ENCODE data around the gene C22orf42.
"Not testable (repeated sequence)": the region's sequence is repeated elsewhere in the genome, so short reads cannot be mapped to it uniquely, and the experiment has no call there.

The C22orf42 gene, protein sequence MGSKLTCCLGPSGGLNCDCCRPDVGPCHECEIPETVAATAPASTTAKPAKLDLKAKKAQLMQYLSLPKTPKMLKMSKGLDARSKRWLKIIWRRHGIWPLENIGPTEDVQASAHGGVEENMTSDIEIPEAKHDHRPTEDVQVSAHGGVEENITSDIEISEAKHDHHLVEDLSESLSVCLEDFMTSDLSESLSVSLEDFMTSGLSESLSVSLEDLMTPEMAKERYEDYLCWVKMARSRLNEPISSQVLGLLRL

DNA sequence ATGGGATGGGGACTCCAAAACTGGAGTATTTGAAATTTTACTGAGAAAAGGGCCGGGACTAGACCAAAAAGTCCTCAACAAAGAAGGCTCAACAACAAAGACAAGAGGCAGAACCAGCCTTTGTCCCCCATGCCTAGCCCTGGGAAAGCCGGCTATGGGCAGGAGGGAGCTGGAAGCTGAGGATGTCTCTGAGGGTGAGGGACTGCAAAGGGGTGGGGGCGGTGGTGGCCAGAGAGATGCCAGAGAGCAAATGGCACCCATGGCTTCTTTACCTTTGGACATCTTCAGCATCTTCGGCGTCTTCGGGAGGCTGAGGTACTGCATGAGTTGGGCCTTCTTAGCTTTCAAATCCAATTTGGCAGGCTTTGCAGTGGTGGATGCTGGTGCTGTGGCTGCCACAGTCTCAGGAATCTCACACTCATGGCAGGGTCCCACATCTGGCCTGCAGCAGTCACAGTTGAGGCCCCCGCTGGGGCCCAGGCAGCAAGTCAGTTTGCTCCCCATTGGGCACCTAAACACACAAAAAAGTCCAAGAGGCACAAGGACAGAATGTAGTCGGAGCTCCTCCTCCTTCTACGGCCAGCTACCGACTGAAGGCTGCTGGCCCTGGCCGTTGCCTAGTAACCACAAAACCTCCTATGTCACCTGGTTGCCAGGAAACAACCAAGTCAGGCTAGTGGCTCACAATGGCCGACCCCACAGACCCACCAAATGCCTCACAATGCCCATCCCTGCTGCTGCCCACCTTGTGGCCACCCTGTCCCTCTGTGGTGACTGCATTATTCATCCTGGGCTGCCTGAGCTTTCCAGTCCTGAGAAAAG, at the start of gene C22orf42:
Gene C22orf42, minus strand, starts transcription at position 592 of the 822 bp plus-strand sequence. Its CDS starts 88 bp downstream, at position 504.
- no peak for DNase-seq (ENCODE audit: low read depth in 2 of 2)

DNA sequence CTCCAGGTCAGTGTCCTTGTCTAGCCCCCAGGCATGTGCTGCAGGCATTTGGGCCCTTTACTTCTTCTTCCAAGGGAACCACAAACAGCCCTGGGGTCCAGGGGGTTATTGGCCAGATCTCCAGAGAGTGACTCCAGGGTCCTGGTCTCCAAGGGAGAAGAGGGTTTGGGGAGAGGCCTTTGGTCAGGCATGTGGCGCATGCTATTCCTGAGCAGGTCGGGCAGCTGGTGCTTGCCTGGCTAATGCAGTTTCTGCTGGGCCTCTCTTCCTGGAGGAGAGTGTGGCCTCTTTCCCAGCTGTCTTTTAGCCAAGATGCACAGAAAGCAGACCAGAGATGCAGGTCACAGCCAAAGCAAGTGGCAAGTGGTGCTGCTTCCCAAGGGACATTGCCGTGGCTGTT, 49.6 kb upstream of the C22orf42 start:
- no peak for DNase-seq (ENCODE audit: low read depth in 2 of 2)

DNA sequence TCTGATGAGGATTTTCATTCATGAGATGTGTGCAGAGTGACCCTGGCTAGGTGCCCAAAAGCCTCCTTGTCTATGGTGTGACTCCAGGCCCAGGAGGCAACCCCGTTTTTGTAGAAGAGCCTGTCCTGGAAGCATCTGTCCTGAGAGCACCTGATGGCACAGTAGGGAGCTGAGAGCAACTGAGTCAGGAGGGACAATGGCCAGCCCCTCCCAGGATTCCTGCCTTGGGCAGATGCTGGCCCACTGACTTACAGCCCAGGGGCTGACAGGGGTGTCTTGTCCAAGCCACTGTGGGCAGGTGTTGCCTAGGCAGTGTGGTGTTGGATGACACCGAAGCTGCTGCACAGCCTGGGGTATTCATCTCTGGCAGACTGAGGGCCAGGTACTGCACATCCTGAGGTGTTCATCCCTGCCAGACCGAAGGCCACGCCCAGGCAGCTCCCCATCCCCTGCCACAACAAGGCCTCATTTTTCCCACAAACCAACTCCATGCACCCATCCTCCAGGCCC, 48.9 kb upstream of the C22orf42 start:
- DNase-seq (ENCODE audit: low read depth in 2 of 2): no peak

DNA sequence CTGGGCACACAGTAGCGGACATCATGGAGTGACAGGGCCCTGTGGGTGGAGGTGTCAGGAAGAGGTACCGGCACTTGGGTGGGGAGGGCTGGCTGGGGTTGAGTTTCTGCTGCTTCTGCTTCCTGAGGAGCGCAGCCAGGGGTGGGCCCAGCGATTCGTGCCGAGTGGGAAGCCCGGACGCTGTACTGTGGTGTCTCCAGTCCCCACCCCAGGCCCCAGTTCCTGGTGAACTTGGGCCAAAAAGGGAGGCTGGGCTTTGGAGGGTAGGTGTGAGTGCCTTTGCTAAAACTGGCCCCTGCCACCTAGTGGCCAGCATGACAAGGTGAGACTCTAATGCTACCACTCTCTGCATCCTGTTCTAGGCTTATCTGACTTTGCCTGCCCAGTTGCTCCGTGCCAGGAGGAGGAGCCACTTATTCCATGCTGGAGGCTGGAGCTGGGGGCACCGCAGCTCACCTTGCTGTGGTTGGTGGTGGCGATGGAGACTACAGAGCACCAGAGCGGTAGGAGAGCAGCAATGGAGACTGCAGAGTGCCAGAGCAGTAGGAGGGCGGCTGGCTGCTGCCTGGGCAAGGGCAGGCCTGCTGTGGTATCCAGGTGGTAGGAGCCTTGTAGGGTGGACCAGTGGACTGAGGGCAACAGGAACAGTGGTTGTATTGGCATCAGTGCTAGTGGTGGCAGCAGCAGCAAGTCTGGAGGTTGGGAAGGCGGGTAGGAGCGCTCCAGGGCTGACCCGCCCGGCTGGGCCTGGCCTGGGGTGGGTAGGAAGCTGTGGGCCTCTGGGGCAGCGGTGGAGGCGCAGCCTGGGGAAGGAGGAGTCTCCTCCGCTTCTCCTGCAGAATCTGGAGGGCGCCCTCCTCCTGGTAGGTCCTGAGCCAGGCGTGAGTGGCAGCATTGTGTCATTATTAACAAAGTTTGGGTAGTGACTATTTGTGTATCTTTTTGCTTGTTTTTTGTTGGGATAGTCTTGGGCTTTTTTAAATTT, 48.0 kb upstream of the C22orf42 start:
- no peak for DNase-seq (ENCODE audit: low read depth in 2 of 2)

DNA sequence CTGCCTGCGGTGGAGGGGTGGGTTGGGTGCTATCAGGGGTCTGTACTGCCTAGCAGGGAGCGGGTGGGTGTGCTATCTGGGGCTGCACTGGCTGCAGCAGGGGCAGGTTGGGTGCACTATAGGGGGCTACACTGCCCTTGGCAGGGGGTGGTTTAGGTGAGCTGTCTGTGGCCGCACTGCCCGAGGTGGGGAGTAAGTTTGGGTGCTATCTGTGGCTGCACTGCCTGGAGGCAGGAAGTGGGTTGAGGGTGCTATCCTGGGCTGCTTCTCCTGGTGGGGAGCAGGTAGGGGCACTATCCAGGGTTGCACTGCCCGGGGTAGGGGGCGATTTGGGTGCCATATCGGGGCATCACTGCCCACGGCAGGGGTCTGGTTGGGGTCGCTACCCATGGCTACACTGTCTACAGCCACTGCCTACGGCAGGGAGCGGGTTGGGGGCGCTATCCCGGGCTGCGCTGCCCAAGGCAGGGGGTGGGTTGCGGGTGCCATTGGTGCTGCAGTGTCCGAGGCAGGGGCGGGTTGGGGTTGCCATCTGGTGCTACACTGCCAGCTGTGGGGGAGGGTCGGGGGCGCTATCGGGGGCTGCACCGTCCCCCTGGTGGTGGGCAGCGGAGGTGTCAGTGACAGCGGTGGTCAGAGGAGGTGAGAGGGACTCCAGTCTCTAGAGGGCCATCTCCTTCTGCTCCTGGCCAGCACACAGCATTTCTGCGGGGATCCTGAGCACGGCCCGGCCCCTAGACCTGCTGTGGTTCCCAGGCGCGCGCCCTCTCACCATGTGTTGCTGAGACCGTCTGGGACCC, 47.1 kb upstream of the C22orf42 start:
- no peak for DNase-seq (ENCODE audit: low read depth in 2 of 2)

DNA sequence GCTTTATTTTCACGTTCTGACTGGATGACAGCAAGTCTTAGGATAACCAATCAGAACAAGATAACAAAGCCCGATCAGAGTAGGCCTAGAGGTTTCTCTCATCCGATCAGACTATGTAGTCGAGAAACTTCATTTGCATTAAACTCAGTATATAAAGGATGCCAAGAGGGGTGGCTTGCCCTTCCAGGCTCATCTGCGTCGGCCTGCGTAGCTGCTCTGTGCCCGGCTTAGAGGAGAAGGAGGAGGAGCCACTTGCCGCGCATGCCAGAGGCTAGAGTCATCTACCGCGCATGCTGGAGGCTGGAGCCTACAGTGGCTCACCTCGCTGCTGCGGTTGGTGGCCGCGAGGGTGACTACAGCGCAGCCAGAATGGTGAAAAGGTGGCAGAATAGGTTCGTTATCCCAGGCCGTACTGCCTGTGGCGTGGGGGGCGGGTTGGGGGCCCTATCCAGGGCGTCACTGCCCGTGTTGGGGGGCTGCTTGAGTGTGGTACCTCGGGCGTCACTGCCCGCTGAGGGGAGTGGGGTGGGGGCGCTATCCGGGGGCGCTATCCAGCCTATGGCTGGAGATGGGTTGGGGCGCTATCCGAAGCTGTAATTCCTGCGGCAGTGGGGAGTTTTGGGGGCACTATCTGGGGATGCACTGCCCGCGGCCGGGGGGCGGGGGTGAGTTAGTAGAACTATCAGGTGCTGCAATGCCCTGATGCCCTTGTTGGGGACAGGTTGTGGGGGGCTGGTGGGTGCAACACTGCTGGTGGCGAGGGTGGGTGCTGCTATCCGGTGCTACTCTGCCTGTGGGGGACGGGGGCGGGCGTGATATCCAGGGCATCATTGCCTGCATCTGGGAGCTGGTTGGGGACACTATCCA, 46.0 kb upstream of the C22orf42 start, which contains the start of gene RFPL2:
Gene RFPL2, minus strand, starts transcription at position 218 of the 867 bp plus-strand sequence. CDS start 2,622 bp downstream, outside the sequence.
- no peak for DNase-seq (ENCODE audit: low read depth in 2 of 2)

DNA sequence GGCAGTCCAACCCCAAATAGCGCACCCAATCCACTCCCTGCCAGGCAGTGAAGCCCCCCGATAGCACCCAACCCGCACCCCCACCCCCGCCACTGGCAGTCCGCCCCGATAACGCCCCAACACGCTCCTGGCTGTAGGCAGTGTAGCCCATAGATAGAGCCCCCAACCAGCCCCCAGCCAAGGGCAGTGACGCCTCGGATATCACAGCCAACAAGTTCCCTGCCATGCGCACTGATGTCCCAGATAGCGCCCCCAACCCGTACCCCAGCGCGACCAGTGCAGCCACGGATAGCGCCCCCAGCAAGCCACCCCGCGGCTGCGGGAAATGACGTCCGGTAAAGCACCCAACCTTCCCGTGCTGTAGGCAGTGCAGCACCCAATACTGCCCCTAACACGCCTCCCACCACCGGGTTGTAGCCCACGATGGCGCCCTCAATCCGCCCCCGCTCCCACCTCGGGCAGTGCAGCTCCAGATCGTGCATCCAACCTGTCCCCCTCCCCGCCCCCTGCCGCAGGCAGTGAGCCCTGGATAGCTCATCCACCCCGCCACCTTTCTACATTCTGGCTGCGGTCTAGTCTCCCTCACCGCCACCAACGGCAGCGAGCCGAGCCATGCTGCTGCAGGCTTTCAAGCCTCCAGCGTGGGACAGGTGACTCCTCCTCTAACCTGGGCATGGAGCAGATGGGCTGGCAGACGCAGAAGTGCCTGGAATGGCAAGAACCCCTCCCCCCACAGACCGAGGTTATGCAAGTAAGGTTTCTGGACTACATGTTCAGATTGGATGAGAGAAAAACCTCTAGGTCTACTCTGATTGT, 45.1 kb upstream of the C22orf42 start:
- no peak for DNase-seq (ENCODE audit: low read depth in 2 of 2)

DNA sequence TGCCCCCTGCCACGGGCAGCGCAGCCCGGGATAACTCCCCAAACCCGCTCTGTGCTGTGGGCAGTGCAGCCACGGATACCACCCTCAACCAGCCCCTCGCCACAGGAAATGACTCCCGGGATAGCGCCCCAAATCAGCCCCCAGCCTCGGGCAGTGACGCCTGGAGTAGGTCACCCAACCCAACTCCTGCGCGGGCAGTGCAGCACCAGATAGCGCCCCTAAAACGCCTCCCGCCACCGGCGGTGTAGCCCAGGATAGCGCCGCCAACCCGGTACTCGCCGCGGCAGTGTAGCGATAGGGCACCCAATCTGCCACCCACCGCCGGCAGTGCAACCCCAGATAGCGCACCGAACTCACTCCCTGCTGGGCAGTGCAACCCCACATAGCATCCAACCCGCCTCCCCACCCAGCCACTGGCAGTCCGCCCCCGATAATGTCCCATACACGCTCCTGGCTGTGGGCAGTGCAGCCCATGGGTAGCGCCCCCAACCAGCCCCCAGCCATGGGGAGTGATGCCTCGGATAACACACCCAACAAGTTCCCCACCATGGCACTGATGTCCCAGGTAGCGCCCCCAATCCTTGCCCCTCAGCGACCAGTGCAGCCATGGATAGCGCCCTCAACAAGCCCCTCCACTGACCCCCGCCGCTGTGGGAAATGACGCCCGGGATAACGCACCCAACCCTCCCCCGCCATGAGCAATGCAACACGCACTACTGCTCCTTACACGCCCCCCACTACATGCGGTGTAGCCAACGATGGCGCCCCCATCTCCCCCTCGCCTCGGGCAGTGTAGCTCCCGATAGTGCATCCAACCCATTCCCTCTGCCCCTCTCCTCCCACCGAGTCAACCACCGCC, 44.3 kb upstream of the C22orf42 start:
- no peak for DNase-seq (ENCODE audit: low read depth in 2 of 2)

DNA sequence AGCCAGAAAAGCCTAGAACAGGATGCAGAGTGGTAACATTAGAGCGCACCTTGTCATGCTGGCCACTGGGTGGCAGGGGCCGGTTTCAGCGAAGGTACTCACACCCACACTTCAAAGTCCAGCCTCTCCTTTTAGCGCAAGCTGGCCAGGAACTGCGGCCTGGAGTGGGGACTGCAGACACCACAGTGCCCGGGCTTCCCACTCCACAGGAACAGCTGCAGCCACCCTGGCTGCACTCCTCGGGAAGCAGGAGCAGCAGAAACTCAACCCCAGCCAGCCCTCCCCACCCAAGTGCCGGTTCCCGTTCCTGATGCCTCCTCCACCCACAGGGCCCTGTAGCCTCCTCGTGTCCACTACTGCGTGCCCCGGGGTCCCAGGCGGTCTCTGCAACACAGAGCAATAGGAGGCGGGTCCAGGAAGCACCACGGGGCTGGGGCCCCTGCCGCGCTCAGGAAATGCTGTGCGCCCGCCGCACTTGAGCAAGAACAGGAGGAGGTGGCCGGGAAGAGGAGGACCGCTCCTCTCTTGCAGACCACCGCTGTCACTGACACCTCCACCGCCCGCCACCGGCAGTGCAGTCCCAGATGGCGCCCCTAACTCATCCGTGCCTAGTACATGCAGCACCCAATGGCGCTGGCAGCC, 43.6 kb upstream of the C22orf42 start:
- DNase-seq (ENCODE audit: low read depth in 2 of 2): no peak

DNA sequence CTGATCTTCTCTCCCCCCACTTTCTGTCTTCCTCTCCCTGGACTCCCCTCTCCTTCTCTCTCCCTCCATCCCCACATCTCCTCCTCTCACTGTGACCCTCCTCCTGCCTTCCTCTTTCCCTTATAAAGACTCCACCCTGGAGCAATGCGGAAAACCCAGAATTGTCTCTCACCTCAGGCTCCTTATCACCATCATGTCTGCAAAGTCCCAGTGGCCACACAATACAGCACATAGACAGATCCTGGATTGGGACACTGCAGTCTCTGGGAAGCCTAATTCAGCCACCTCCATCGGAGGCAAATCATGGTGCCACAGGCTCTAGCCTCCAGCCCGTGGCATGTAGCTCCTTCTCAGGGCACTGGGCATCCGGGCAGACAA, 43.0 kb upstream of the C22orf42 start:
- DNase-seq (ENCODE audit: low read depth in 2 of 2): no peak

DNA sequence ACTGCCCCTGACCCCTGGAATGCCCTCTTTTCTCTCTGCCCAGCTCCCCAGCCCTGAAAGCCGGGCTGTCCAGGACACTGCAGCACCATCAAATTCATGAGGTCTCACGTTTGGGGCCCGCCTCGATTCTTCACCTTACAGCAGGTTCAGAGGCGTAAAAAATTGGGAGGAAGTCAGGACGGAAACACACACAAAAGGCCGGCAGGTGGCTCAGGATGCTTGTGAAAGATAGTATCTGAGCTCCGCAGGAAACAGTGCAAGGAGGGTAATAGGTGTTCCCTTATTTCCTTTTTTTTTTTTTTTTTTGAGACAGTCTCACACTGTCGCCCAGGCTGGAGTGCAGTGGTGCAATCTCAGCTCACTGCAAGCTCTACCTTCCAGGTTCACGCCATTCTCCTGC, 41.6 kb upstream of the C22orf42 start:
- DNase-seq (ENCODE audit: low read depth in 2 of 2): no peak

DNA sequence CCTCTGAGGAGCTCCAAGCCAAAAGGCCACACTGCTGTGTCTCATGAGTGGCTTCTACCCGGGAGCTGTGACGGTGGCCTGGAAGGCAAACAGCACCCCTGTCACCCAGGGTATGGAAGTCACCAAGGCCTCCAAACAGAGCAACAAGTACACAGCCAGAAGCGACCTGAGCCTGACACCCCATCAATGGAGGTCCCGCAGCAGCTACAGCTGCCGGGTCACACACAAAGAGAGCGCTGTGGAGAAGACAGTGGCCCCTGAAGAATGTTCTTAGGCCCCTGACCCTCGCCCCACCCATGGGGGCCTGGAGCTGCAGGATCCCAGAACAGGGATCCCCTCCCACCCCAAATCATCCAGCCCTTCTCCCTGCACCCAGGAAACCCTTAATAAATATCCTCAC, 40.9 kb upstream of the C22orf42 start:
- DNase-seq (ENCODE audit: low read depth in 2 of 2): no peak

DNA sequence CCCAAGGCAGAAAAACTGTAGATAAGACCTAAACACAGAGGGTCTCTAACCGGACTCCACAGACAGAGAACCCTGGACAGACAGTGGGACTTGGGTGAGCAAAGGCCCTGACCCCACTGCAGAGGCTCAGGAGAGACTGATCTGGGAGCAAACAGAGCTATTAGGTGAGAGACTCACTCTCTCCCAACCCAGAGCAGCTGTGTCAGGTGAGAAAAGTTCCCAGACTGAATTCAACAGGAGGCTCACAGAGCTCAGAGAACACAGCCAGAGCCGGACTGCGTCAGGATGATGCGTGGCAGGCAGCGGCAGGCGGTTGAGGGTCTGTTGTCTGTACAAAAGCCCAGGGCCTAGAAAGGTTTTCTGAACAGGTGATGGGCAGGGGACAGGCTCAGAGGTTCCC, 40.2 kb upstream of the C22orf42 start:
- no peak for DNase-seq (ENCODE audit: low read depth in 2 of 2)

DNA sequence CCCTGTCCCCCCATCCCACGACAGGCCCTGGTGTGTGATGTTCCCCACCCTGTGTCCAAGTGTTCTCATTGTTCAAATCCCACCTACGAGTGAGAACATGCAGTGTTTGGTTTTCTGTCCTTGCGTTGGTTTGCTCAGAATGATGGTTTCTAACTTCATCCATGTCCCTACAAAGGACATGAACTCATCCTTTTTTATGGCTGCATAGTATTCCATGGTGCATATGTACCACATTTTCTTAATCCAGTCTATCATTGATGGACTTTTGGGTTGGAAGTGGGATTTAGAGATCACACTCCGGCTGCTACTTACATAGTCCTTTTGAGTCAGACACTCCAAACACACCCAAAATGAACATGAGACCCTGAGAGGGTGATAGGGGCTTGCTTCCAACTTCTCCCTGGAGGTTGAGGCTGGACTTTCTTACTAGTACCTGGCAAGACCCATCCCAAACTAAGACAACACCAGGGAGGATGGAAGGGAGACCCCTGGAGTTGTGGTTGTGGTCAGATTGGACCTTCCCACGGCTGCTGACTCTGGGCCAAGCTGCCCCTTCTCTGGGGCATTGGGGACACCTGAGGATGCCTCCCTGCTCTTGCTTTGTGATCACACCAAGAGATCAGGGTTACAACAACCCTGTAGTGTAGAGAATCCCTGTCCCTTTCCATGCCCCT, 38.6 kb upstream of the C22orf42 start:
- not testable (repeated sequence) for DNase-seq (ENCODE audit: low read depth in 2 of 2)

DNA sequence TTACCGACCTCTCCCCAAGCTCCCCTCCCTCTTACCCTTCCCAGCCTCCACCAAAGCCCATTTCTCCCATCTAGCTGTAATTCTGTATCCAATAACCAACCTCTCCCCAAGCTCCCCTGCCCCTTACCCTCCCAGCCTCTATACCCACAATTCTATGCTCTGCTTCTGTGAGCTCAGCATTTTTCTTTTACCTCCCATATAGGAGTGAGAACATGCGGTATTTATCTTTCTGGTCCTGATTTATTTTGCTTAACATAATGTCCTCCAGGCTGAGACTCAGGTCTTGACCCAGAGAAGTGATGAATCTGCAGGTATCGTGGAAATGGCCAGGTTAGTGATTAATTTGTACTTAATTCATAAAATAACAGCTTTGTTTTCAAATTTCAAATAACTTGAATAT, 36.8 kb upstream of the C22orf42 start:
- not testable (repeated sequence) for DNase-seq (ENCODE audit: low read depth in 2 of 2)

DNA sequence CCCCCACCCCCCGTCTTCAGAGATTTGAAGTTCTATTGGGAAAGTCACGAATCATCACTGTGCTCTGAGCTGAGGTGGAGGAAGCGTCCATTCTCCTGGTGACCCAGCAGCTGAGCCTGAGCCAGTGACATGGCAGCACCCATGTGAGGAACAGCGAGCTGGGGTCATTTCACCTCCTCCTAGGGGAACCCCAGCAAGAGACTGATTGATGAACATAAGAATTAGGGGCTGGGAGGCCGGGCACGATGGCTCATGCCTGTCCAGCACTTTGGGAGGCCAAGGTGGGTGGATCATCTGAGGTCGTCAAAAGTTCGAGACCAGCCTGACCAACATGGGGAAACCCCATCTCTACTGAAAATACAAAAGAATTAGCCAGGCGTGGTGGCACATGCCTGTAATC, 34.2 kb upstream of the C22orf42 start:
- DNase-seq (ENCODE audit: low read depth in 2 of 2): not testable (repeated sequence)

DNA sequence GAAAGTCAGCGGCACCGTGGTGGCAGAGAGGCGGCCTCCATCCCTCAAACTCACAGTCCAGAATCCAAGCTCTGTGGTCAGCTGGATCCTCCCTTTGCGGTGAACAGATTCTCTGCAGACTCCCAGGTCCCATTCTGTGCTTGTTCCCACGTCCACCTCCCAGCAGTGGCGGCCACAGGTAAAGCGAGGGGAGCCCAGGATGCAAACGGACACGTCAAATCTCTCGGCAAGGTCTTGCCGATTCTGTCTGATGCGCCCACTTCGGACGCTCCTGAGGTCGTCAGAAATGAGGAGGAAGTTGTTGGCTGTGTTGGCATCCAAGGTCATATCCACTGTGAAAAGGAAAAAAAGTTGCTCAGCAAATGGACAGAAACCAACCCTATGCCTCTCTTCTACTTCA, 31.9 kb upstream of the C22orf42 start:
- DNase-seq (ENCODE audit: low read depth in 2 of 2): not testable (repeated sequence)
